ENCODE data around the gene LCORL. TPM values are rescaled to one million over a fixed set of nuclear protein-coding genes. Genes with fewer than 3 reads are reported as not detected.

The LCORL gene
- total RNA-seq, 1 experiment from 2014 or later: 13.8 TPM

DNA sequence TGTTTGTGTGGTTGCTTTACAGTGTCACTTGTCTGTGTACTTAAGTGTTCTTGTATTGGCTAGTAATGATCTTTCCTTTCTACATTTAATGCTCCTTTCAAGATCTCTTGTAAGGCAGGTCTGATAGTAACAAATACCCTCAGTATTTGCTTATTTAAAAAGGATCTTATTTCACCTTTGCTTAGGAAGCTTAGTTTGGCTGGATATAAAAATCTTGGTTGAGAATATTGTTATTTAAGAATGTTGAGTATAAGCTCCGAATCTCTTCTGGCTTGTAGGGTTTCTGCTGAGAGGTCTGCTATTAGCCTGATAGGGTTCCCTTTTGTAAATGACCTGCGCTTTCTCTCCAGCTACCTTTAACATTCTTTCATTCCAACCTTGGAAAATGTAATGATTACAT lies 35.7 kb downstream of the LCORL start:
- H3F3A ChIP-seq (ENCODE audit: insufficient read depth, low read depth): no peaks in the 10 kb centered on the region
- intact Hi-C loops (cut with micrococcal nuclease; ENCODE audit: unreplicated experiment): loop anchor here (10.0 kb wide), 1 partner anchor 979 kb away; no protein-coding TSS in a partner anchor
- ChIA-PET CTCF (no interaction called here), POLR2A (ENCODE audit: unreplicated experiment) (no interaction called here)
- no peaks in the 10 kb centered on the region for H3K79me2 ChIP-seq (ENCODE audit: low read depth)
- TF ChIP-seq, protein P1, sequence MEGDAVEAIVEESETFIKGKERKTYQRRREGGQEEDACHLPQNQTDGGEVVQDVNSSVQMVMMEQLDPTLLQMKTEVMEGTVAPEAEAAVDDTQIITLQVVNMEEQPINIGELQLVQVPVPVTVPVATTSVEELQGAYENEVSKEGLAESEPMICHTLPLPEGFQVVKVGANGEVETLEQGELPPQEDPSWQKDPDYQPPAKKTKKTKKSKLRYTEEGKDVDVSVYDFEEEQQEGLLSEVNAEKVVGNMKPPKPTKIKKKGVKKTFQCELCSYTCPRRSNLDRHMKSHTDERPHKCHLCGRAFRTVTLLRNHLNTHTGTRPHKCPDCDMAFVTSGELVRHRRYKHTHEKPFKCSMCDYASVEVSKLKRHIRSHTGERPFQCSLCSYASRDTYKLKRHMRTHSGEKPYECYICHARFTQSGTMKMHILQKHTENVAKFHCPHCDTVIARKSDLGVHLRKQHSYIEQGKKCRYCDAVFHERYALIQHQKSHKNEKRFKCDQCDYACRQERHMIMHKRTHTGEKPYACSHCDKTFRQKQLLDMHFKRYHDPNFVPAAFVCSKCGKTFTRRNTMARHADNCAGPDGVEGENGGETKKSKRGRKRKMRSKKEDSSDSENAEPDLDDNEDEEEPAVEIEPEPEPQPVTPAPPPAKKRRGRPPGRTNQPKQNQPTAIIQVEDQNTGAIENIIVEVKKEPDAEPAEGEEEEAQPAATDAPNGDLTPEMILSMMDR (conservative IDR thresholded peaks at IDR 0.05): no peak
- TF ChIP-seq EZH2 (IDR thresholded peaks at IDR 0.05; ENCODE audit: low read depth): no peak
- no peak overlapping the region for H3K4me3 ChIP-seq
- BruUV-seq (replicated peaks): no TSS peak
- H3K27ac ChIP-seq: no peak overlapping the region
- no peak for DNase-seq
- no peaks in the 10 kb centered on the region for H4K20me1 ChIP-seq (ENCODE audit: insufficient read depth)
- H3K27me3 ChIP-seq (ENCODE audit: insufficient read depth, low read depth): no peaks in the 10 kb centered on the region
- H3K36me3 ChIP-seq (ENCODE audit: low read depth): no peaks in the 10 kb centered on the region
- H3K9me2 ChIP-seq (ENCODE audit: insufficient read depth): no peaks in the 10 kb centered on the region
- peaks cover 6% of the 10 kb centered on the region for H3K9me3 ChIP-seq (ENCODE audit: insufficient read depth, low read depth)
- no peak overlapping the region for H3K4me2 ChIP-seq
- no peaks in the 10 kb centered on the region for H3K4me1 ChIP-seq (replicated peaks; ENCODE audit: insufficient read depth)
- no peak overlapping the region for H2AFZ ChIP-seq

DNA sequence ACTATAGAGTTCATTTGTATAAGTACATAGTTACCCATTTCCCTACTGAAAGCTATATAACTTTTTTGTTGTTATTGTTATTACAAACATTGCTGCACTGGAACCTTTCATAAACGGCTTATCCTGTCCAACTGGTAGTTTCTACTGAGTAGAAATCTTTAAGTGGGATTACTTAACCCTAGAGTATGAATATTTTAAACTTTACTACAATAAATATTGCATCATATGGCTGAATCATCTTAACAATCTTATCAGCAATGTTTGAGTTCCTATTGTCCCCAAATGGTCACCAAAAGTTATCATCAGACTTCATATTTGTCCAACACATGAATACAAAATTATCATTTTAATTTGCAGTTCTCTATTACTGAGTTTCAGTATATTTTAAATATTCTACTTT lies 40.5 kb downstream of the LCORL start:
- CTCF ChIA-PET: no interaction called here
- no peaks in the 10 kb centered on the region for H3F3A ChIP-seq (ENCODE audit: insufficient read depth, low read depth)

DNA sequence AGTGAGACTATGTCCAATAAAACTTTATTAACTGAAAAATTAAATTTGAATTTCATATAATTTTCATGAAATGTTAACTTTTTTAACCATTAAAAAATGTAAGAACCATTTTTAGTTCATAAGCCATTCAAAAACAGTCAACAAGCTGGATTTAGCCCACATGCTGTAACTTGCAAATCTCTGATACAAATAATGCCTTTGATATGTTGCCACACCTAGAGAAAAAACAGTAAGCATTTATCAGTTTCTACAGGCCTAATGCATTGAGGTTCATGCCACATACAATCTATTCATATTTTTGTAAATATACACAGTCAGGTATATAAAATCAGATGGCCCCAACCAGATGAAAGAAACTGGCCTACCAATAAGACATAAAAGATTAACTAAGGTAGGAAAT lies 52.8 kb downstream of the LCORL start:
- Histone ChIP-seq H3K27me3 (ENCODE audit: insufficient read depth, low read depth) (no peaks in the 10 kb centered on the region), H3K27ac (no peak overlapping the region), H3K9me2 (ENCODE audit: insufficient read depth) (no peaks in the 10 kb centered on the region), H3K4me1 (replicated peaks; ENCODE audit: insufficient read depth) (no peaks in the 10 kb centered on the region), H3F3A (ENCODE audit: insufficient read depth, low read depth) (no peaks in the 10 kb centered on the region; the same call in 1 of the 2 replicates), H3K79me2 (ENCODE audit: low read depth) (no peaks in the 10 kb centered on the region), H3K4me3 (no peak overlapping the region), H2AFZ (no peak overlapping the region), H3K9me3 (ENCODE audit: insufficient read depth, low read depth) (no peaks in the 10 kb centered on the region), H3K4me2 (no peak overlapping the region), H4K20me1 (ENCODE audit: insufficient read depth) (no peaks in the 10 kb centered on the region), H3K36me3 (ENCODE audit: low read depth) (no peaks in the 10 kb centered on the region)
- intact Hi-C loops (cut with micrococcal nuclease; ENCODE audit: unreplicated experiment): no loop called here
- CTCF ChIA-PET: no interaction called here
- POLR2A ChIA-PET (ENCODE audit: unreplicated experiment): no interaction called here
- no TSS peak for BruUV-seq (replicated peaks)
- DNase-seq: no peak
- TF ChIP-seq, protein P1 (conservative IDR thresholded peaks at IDR 0.05): no peak
- no peak for TF ChIP-seq EZH2 (IDR thresholded peaks at IDR 0.05; ENCODE audit: low read depth)

More for the DNA sequence above, 40.5 kb downstream of the LCORL start:
- intact Hi-C loops (cut with micrococcal nuclease; ENCODE audit: unreplicated experiment): loop anchor here (10.0 kb wide), 1 partner anchor 984 kb away; no protein-coding TSS in a partner anchor
- Histone ChIP-seq H3K4me2 (0 out of 2 replicates have a peak overlapping the region, but pooled peaks have one; percentile 13), H2AFZ (no peak overlapping the region), H3K9me3 (ENCODE audit: insufficient read depth, low read depth) (peaks cover 2% of the 10 kb centered on the region; the same call in 1 of the 2 replicates), H3K27ac (no peak overlapping the region), H3K27me3 (ENCODE audit: insufficient read depth, low read depth) (no peaks in the 10 kb centered on the region), H4K20me1 (ENCODE audit: insufficient read depth) (no peaks in the 10 kb centered on the region), H3K79me2 (ENCODE audit: low read depth) (no peaks in the 10 kb centered on the region), H3K9me2 (ENCODE audit: insufficient read depth) (no peaks in the 10 kb centered on the region), H3K36me3 (ENCODE audit: low read depth) (no peaks in the 10 kb centered on the region), H3K4me3 (no peak overlapping the region), H3K4me1 (replicated peaks; ENCODE audit: insufficient read depth) (no peaks in the 10 kb centered on the region)
- BruUV-seq (replicated peaks): no TSS peak
- POLR2A ChIA-PET (ENCODE audit: unreplicated experiment): no interaction called here
- DNase-seq: peak in 1 of 2 experiments; percentile 41
- no peak for TF ChIP-seq EZH2 (IDR thresholded peaks at IDR 0.05; ENCODE audit: low read depth)
- TF ChIP-seq, protein P1 (conservative IDR thresholded peaks at IDR 0.05): no peak

Measured in PC-9 (cell line).